ENCODE data around the gene RHBDD2.

- no peak for TF ChIP-seq CTCF (IDR thresholded peaks at IDR 0.05 in 2 of 3, conservative IDR thresholded peaks at IDR 0.05 in 1 of 3; ENCODE audit: control insufficient read depth in 2 of 3, extremely low read depth in 1 of 3, insufficient read depth in 1 of 3, low read depth in 3 of 3, low read length in 3 of 3)
- no peak for TF ChIP-seq SMC3 (IDR thresholded peaks at IDR 0.05; ENCODE audit: borderline replicate concordance, low read length)
- no peak for TF ChIP-seq RB1 (IDR thresholded peaks at IDR 0.05; ENCODE audit: borderline replicate concordance)
- no peak for TF ChIP-seq KDM1A (IDR thresholded peaks at IDR 0.05; ENCODE audit: borderline replicate concordance)
- TF ChIP-seq MXI1 (IDR thresholded peaks at IDR 0.05; ENCODE audit: low read depth, low read length) = no peak
- no peak for TF ChIP-seq YY1 (IDR thresholded peaks at IDR 0.05; ENCODE audit: low read depth, low read length)
- TF ChIP-seq GABPA (IDR thresholded peaks at IDR 0.05; ENCODE audit: low read depth) = no peak
- no peak for TF ChIP-seq POLR2A (IDR thresholded peaks at IDR 0.05; ENCODE audit: low read depth, low read length)
- no peak for TF ChIP-seq BHLHE40 (IDR thresholded peaks at IDR 0.05; ENCODE audit: borderline replicate concordance in 1 of 2, low read depth in 2 of 2, low read length in 1 of 2)
- no peak for TF ChIP-seq ZBTB4 (CRISPR knock-in tag; IDR thresholded peaks at IDR 0.05)
Observed at GRCh38 chr7:75905785-75906604, 27.2 kb downstream of the RHBDD2 start.

Data from GM12878 (cell line).